Sigmoid colon (tissue), 4 donors: ENCODE results near the gene SHC3.

ENCODE experiments used
- POLR2A ChIP-seq, 2 donors: fragments of 450-650 bp; IDR thresholded peaks; one replicate each; pipeline ENCODE4 v1.6.1; 2016; ENCODE audit warnings: antibody characterized with exemption in 2 of 2, mild to moderate bottlenecking in 2 of 2, moderate library complexity in 2 of 2
- POLR2AphosphoS5 ChIP-seq, 4 donors: sonication (generic); formaldehyde crosslinking; IDR thresholded peaks; one replicate each; pipeline ENCODE4 v1.6.1; 2017; ENCODE audit warnings: antibody characterized with exemption in 4 of 4
- TF ChIP-seq, protein P1 (sequence below), 4 experiments: fragments of 450-650 bp in 3 of 4; fragments of 200-600 bp in 1 of 4; IDR thresholded peaks; one replicate each; pipeline ENCODE4 v1.5.1; 2016 to 2019; ENCODE audit warnings: antibody characterized with exemption in 4 of 4, mild to moderate bottlenecking in 3 of 4, moderate library complexity in 2 of 4

DNA sequence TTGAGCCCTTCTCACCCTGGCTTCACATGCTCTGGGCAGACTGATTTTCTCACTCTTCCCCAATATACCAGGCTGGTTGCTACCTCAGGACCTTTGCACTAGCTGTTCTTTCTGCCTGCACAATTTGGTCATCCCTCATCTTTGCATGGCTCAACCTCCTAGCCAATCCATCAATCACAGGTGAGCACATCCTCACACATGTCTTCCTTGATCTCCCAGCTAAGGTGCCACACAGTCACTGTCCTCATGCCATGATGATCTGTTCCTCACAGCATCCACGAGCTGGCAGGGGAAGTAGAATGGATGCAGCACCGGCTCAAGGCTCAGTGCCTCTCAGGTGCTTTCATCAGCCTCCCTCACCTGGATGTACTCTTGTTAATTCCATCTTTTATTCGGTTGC is 218.0 kb downstream of the SHC3 start:
- TF ChIP-seq, protein P1, sequence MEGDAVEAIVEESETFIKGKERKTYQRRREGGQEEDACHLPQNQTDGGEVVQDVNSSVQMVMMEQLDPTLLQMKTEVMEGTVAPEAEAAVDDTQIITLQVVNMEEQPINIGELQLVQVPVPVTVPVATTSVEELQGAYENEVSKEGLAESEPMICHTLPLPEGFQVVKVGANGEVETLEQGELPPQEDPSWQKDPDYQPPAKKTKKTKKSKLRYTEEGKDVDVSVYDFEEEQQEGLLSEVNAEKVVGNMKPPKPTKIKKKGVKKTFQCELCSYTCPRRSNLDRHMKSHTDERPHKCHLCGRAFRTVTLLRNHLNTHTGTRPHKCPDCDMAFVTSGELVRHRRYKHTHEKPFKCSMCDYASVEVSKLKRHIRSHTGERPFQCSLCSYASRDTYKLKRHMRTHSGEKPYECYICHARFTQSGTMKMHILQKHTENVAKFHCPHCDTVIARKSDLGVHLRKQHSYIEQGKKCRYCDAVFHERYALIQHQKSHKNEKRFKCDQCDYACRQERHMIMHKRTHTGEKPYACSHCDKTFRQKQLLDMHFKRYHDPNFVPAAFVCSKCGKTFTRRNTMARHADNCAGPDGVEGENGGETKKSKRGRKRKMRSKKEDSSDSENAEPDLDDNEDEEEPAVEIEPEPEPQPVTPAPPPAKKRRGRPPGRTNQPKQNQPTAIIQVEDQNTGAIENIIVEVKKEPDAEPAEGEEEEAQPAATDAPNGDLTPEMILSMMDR (IDR thresholded peaks at IDR 0.05): no peak
- TF ChIP-seq POLR2AphosphoS5 (IDR thresholded peaks at IDR 0.05) (no peak), POLR2A (IDR thresholded peaks at IDR 0.05) (no peak)
